Measurements from ENCODE around the gene MCU. TPM values are rescaled to one million over a fixed set of nuclear protein-coding genes. Genes with fewer than 3 reads are reported as not detected.
A peak's percentile ranks its signal among the peaks of the same experiment; 100 is the strongest.

Gene MCU
- polyA plus RNA-seq, 1 of the 3 experiments (the other 2 are of a cell fraction): 20.6 TPM

GRCh38 chr10:72691863-72692743 is at the start of gene MCU (continued):
- no peak; the same call in 1 of the 2 replicates for TF ChIP-seq IRF3 (IDR thresholded peaks at IDR 0.05; ENCODE audit: low read depth, low read length)
- no peak for TF ChIP-seq NRF1 (IDR thresholded peaks at IDR 0.05; ENCODE audit: low read depth, low read length)
- peak; percentile 54 for TF ChIP-seq GABPA (IDR thresholded peaks at IDR 0.05; ENCODE audit: low read depth)
- TF ChIP-seq JUND (IDR thresholded peaks at IDR 0.05): no peak
- TF ChIP-seq POLR2AphosphoS5 (IDR thresholded peaks at IDR 0.05; ENCODE audit: low read depth, low read length): peak; percentile 86; the same call in 1 of the 2 replicates
- no peak for TF ChIP-seq ZBTB33 (IDR thresholded peaks at IDR 0.05; ENCODE audit: borderline replicate concordance, low read depth)
- TF ChIP-seq, protein P1, sequence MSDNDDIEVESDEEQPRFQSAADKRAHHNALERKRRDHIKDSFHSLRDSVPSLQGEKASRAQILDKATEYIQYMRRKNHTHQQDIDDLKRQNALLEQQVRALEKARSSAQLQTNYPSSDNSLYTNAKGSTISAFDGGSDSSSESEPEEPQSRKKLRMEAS (IDR thresholded peaks at IDR 0.05; ENCODE audit: low read depth): no peak
- TF ChIP-seq YY1 (IDR thresholded peaks at IDR 0.05; ENCODE audit: low read depth): peak; percentile 59
- TF ChIP-seq RXRA (IDR thresholded peaks at IDR 0.05; ENCODE audit: borderline replicate concordance, low read depth): no peak

GRCh38 chr10:72642318-72642717 is 49.6 kb upstream of the MCU start:
- POLR2A ChIA-PET: no interaction called here
- no peak overlapping the region for H3K27ac ChIP-seq (ENCODE audit: low read depth in 2 of 2, low read length in 1 of 2)
- WGBS (ENCODE audit: low lambda C conversion rate): 69% methylated on average over 5 of the region's 5 CpGs
- H2AFZ ChIP-seq (ENCODE audit: low read depth): no peak overlapping the region
- H3K9me3 ChIP-seq: no peaks in the 10 kb centered on the region
- no peak overlapping the region for H3K4me3 ChIP-seq (ENCODE audit: low read depth in 2 of 2, low read length in 1 of 2)
- no peaks in the 10 kb centered on the region for H3K9me2 ChIP-seq
- no peaks in the 10 kb centered on the region for H3K79me2 ChIP-seq (ENCODE audit: insufficient read depth)
- CTCF ChIA-PET: no interaction called here
- no peak overlapping the region for H3K4me2 ChIP-seq
- no peaks in the 10 kb centered on the region for H4K20me1 ChIP-seq (ENCODE audit: insufficient read depth)
- H3K9ac ChIP-seq: no peak overlapping the region
- H3K27me3 ChIP-seq (ENCODE audit: insufficient read depth): no peaks in the 10 kb centered on the region
- H3K4me1 ChIP-seq (ENCODE audit: control insufficient read depth in 1 of 2, insufficient read depth in 2 of 2, low read depth in 1 of 2, low read length in 1 of 2): no peaks in the 10 kb centered on the region
- H3K36me3 ChIP-seq (replicated peaks in 1 of 2; ENCODE audit: control insufficient read depth in 1 of 2, insufficient read depth in 2 of 2, low read length in 1 of 2): no peaks in the 10 kb centered on the region
- DNase-seq: no peak
- H3F3A ChIP-seq (replicated peaks; ENCODE audit: insufficient read depth): no peaks in the 10 kb centered on the region
- TF ChIP-seq RFX5 (IDR thresholded peaks at IDR 0.05; ENCODE audit: low read length) (no peak), SMC3 (IDR thresholded peaks at IDR 0.05; ENCODE audit: low read depth, low read length) (no peak), IRF3 (IDR thresholded peaks at IDR 0.05; ENCODE audit: low read depth, low read length) (no peak), EZH2phosphoT487 (IDR thresholded peaks at IDR 0.05; ENCODE audit: borderline replicate concordance, low read depth) (no peak), SIN3A (IDR thresholded peaks at IDR 0.05; ENCODE audit: borderline replicate concordance, low read depth, low read length) (no peak), PBX3 (IDR thresholded peaks at IDR 0.05) (no peak), ZBTB33 (IDR thresholded peaks at IDR 0.05; ENCODE audit: borderline replicate concordance, low read depth) (no peak), TAF1 (IDR thresholded peaks at IDR 0.05; ENCODE audit: borderline replicate concordance, low read depth, low read length) (no peak), FOXJ3 (CRISPR knock-in tag; IDR thresholded peaks at IDR 0.05) (no peak), RAD21 (IDR thresholded peaks at IDR 0.05; ENCODE audit: low read length) (no peak), FOSL2 (IDR thresholded peaks at IDR 0.05; ENCODE audit: borderline replicate concordance, low read depth) (no peak), JUND (IDR thresholded peaks at IDR 0.05) (no peak), POLR2AphosphoS5 (IDR thresholded peaks at IDR 0.05; ENCODE audit: low read depth, low read length) (no peak), RXRA (IDR thresholded peaks at IDR 0.05; ENCODE audit: borderline replicate concordance, low read depth) (no peak), MXI1 (IDR thresholded peaks at IDR 0.05; ENCODE audit: low read depth, low read length) (no peak)
- TF ChIP-seq, protein P1 (IDR thresholded peaks at IDR 0.05; ENCODE audit: low read depth): no peak

Data from SK-N-SH (cell line).